Measurements from ENCODE around the gene G2E3. TPM values are rescaled to one million over a fixed set of nuclear protein-coding genes. Genes with fewer than 3 reads are reported as not detected.

The G2E3 gene
- total RNA-seq, 3 donors from 2014 or later, result 14.9 to 16.3 (median 15.1) TPM

DNA sequence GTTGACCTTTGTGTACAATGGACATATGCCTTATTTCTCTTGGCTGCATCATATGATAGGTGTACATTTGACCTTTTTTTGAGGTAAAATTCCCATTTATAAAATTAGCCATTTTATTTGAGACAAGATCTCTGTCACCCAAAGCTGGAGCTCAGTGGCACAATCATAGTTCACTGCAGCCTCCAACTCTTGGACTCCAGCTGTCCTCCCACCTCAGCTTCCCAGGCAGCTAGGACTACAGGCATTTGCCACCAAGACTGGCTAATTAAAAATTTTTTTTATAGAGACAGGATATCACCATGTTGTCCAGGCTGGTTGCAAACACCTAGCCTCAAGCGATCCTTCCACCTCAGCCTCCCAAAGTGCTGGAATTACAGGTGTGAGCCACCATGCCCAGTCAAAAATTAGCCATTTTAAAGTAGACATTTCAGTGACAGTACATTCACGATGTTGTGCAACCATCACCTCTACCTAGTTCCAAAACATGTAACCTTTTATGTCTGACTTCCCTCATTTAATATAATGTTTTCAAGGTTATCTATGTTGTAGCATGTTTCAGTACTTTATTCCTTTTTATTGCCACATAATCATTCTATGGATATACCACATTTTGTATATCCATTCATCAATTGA, 5.4 kb downstream of the G2E3 start:
- intact Hi-C loops (cut with DNase I, micrococcal nuclease), result no loop called here
- H3K4me3 ChIP-seq, result no peak overlapping the region
- TF ChIP-seq, protein P1, sequence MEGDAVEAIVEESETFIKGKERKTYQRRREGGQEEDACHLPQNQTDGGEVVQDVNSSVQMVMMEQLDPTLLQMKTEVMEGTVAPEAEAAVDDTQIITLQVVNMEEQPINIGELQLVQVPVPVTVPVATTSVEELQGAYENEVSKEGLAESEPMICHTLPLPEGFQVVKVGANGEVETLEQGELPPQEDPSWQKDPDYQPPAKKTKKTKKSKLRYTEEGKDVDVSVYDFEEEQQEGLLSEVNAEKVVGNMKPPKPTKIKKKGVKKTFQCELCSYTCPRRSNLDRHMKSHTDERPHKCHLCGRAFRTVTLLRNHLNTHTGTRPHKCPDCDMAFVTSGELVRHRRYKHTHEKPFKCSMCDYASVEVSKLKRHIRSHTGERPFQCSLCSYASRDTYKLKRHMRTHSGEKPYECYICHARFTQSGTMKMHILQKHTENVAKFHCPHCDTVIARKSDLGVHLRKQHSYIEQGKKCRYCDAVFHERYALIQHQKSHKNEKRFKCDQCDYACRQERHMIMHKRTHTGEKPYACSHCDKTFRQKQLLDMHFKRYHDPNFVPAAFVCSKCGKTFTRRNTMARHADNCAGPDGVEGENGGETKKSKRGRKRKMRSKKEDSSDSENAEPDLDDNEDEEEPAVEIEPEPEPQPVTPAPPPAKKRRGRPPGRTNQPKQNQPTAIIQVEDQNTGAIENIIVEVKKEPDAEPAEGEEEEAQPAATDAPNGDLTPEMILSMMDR (IDR thresholded peaks at IDR 0.05), result no peak
- H3K9me3 ChIP-seq, result no peaks in the 10 kb centered on the region
- DNase-seq, result no peak
- H3K4me1 ChIP-seq (ENCODE audit: low read depth), result peaks cover 6% of the 10 kb centered on the region
- no peaks in the 10 kb centered on the region for H3K36me3 ChIP-seq (ENCODE audit: low read depth)
- no peak for ATAC-seq

DNA sequence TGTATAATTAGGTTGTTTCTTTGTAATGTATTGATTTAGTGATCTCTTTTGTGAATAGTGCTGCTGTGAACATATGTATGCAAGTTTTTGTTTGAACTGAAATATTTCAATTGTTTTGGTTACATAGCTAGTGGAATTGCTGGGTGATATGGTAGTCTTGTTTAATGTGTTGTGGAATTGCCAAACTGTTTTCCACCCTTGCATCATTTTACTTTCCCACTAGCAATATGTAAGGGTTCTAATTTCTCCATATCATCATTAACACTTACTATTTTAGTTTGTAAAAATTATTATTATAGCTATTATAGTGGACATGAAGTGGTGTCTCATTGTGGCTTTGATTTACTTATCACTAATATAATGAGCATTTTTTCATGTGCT, 5.9 kb downstream of the G2E3 start:
- no peaks in the 10 kb centered on the region for H3K36me3 ChIP-seq (ENCODE audit: low read depth)
- no peak overlapping the region for H3K4me3 ChIP-seq
- intact Hi-C loops (cut with DNase I, micrococcal nuclease), result no loop called here
- TF ChIP-seq, protein P1 (IDR thresholded peaks at IDR 0.05), result no peak
- ATAC-seq (no peak), DNase-seq (no peak)
- no peaks in the 10 kb centered on the region for H3K9me3 ChIP-seq
- H3K4me1 ChIP-seq (ENCODE audit: low read depth), result peaks cover 4% of the 10 kb centered on the region

DNA sequence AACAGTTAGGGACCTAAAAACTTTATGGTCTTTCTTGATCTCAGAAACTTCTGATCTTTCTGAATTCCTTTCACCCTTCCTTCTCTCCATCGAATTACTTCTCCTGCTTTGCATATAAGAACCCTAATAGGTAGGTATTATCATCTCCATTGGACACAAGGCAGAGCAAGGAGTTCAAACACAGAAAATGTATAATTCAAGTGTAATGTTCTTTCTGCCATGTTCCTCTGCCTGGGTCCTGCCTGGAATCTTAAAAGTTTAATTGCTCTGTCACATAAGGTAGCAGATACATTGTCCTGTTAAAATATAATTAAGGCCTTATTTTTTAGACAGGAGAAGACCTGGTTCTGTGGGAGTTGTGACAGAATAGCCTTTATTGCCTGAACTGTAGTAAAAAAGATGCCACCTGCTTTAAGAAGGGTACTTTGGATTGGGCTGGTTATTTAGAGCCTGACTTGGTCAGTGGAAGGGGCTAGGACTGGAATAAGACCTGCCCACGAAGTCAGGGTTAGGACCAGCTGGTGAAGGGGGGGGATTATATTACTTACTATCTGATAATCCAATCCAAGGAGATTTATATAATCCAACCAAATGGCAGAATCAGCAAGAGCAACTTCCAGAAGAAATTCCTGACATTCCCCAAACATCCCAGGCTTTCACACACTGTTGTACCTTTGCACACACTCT, 10.4 kb downstream of the G2E3 start:
- no peaks in the 10 kb centered on the region for H3K4me1 ChIP-seq (ENCODE audit: low read depth)
- ATAC-seq, result no peak
- no peak overlapping the region for H3K4me3 ChIP-seq
- no peaks in the 10 kb centered on the region for H3K36me3 ChIP-seq (ENCODE audit: low read depth)
- TF ChIP-seq, protein P1 (IDR thresholded peaks at IDR 0.05), result no peak
- DNase-seq, result no peak
- intact Hi-C loops (cut with DNase I, micrococcal nuclease), result no loop called here
- H3K9me3 ChIP-seq, result no peaks in the 10 kb centered on the region

DNA sequence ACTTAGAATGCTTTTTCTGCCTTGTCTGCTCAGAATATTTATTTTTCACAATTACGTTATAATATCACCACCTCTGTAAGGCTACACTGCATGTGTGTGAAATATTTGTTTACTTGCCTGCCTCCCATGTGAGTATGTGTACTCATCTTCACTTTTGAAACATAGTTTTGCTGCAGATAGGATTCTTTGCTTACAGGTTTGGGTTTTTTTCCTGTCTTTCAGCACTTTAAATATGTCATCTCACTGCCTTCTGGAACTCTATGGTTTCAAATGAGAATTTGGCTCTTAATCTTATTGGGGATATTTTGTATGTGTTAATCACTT, 10.9 kb downstream of the G2E3 start:
- no peak for ATAC-seq

DNA sequence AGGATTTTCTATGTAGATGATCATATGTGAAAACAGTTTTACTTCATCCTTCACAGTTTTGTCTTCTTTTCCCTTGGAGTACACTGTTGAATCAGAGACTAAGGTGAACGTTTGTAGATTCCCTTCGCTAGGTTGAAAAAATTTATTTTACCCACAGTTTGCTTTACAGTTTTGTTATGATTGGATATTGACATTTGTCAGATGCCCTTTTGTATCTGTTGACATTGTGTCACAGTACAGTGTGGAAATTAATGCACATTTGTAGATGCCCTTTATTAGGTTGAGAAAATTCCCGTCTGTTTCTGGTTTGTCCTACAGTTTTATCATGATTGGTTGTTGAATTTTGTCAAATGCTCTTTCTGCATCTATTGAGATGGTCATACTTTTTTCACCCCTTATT, 13.3 kb downstream of the G2E3 start:
- TF ChIP-seq, protein P1 (IDR thresholded peaks at IDR 0.05), result no peak
- intact Hi-C loops (cut with DNase I, micrococcal nuclease), result no loop called here
- Histone ChIP-seq H3K36me3 (ENCODE audit: low read depth) (no peaks in the 10 kb centered on the region), H3K4me3 (no peak overlapping the region), H3K4me1 (ENCODE audit: low read depth) (peaks cover under 1% of the 10 kb centered on the region), H3K9me3 (no peaks in the 10 kb centered on the region)
- ATAC-seq (no peak), DNase-seq (no peak)

More for the DNA sequence above, 10.9 kb downstream of the G2E3 start:
- no peak for DNase-seq
- Histone ChIP-seq H3K9me3 (no peaks in the 10 kb centered on the region), H3K4me1 (ENCODE audit: low read depth) (no peaks in the 10 kb centered on the region), H3K36me3 (ENCODE audit: low read depth) (no peaks in the 10 kb centered on the region), H3K4me3 (no peak overlapping the region)
- intact Hi-C loops (cut with DNase I, micrococcal nuclease), result no loop called here
- TF ChIP-seq, protein P1 (IDR thresholded peaks at IDR 0.05), result no peak

Data from mucosa of descending colon (tissue), 3 donors.